Measurements from ENCODE around the gene WDR72.
"Not testable (repeated sequence)": the region's sequence is repeated elsewhere in the genome, so short reads cannot be mapped to it uniquely, and the experiment has no call there.

Gene WDR72

DNA sequence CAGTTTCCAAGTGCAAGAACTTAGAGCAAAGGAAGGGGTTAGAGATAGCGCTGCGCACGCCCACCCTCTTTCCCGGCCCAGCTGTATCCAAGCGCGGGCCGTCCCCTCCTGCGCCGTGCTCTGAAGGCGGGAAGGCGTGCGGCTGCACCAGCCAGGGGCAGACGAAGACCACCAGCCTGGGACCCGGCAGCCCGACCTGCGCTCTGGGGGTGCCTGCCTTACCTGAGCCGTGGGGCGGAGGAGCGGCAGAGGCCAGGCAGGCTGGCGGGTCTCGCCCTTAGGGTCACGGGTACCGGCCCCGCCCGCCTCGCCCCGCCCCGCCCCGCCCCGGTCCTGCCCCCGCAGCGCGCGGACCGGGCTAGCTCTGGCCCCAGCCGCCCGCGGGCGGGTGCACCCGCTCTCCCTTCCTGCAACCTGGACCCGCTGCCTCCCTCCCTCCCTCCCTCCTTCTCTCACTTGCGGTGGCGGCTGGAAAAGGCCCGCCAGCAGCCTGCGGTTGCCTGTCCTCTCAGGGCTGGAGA, at the start of gene WDR72:
Gene WDR72 (minus strand): TSS at position 253 of the 521 bp plus-strand sequence. CDS start 26,514 bp downstream, outside the sequence.
- DNase-seq (ENCODE audit: low read depth in 2 of 2) = no peak

DNA sequence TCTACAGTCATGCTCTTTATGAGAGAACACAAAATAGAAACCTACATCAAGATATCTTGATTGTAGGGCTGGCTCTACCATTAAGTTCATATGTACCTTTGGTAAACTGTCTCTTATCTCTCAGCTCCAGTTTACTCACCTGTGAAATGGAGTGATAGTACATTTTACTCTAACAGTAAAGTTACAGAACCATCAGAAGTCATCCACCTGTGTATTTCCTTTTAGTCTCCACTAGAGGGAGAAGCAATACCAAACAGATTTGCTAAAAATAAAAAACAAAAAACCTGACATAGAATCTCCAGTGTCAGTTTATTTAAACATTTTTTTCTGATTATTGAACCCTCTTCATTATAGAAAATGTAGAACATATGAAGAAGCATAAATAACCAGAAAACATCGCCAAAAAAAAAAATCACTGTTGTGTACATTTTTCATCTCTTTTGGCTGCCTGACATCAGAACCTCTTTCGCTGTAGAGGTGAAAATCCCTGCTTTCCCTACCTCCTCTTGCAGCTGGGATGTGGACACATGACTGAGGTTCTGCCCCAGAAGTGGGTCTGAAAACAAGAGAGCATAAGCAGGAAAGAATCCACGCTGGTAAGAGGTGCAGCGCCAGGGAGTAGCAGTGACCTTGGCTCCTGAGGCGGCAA, 48.7 kb upstream of the WDR72 start:
- no peak for DNase-seq (ENCODE audit: low read depth in 2 of 2)

DNA sequence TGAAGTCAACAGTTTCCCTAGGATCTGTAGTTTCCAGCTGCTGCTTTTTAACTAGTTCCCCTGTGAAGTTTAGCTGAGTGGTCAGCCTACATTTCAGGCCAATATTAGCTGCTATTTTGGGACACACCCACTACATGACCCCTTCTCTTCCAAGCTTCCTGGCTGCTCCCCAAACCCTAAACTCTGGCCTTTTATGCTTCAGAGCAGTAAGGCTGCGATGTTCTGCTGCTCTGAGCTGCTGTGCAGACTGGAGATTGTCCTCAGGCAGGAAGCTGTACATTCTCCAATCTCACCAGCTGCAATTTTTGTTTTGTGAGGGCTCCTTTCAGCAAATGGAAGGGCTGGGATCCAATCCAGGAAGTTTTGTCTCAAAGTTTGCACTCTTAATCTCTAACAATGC, 48.0 kb upstream of the WDR72 start:
- DNase-seq (ENCODE audit: low read depth in 2 of 2) = no peak

DNA sequence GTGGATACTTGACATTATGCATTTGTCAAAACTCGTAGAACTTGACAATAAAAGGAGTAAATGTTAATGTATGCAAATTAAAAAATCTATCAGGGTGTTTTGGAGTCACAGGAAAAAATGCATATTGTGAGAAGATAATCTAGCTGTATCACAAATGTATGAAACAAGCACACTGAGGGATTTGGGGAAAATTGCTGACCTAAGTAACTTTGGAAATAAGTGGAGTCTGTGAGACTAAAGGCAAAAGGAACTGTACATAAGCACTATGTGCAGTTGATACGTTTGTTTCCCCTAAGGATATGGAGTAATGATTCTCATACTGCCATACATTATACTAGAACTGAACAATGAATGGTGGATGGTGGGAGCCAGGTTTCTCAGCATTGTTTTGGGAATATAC, 43.2 kb upstream of the WDR72 start:
- DNase-seq (ENCODE audit: low read depth in 2 of 2) = no peak

DNA sequence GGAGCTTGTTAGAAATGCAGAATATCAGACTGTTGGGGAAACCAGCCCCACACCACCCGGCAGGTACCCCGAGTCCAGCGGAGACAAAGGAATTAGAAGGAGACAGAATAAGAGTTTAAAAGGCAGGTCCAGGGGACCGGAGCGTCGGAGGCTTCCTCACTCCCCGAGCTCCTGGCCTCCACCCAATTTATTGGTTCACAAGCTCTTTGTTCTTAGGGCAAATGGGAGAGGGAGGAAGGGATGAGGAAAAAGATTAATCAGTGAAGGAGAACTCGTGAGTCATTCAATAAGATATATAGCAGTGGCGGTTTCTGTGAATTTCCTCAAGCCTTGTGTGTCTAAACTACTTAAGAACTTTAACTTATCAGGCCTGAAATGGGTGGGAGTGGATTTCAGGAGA, 32.1 kb upstream of the WDR72 start:
- no peak for DNase-seq (ENCODE audit: low read depth in 2 of 2)

DNA sequence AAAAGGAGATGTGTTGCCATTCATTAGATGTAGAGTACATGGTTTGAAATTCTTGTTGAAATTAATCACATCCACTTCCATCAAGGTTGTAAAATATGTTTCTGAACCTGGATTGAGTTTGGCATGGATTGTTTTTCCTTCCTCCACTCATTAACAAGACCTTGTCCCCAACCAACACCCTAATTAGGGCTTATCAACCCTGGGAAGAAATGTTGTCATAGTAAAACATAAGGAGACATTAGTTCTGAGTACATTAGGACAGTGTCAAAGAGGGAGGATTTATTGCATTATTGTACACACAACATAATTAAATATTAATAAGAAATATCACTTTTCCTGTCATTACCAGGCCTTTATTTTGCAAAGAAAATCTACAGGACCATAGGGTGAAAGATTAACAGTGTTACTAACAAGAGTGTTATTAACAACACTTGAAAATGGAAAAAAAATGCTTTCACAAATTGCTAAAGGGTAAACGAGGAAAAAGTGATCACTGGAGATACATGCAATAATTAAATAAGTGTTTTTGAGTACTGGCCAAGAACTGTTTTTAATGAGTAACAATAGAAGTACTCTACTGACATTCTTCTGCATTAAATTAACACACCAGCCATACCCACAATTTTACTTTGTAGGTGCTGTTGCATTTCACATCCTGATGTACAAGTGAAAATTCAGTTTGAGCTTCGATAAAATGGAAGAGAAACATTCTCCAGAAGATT, 30.4 kb upstream of the WDR72 start:
- no peak for DNase-seq (ENCODE audit: low read depth in 2 of 2)

DNA sequence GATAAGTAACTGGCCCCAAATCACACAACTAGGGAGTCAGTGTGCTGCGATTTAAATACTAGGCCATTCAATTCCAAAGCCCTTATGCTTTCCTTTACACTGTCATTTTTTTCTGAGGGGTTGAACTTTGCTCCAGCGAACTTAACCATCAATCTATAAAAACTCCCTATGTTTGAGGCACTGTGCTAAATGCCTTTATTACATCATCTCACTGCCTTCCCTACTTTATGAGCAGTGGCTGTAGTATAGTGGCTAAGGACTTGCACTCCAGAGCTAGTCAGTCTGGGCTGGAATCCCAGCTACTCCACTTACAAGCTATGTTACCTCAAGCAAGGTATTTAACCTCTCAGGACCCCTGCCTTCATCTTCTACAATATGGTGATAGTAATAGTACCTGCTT, 26.9 kb upstream of the WDR72 start:
- DNase-seq (ENCODE audit: low read depth in 2 of 2) = no peak

DNA sequence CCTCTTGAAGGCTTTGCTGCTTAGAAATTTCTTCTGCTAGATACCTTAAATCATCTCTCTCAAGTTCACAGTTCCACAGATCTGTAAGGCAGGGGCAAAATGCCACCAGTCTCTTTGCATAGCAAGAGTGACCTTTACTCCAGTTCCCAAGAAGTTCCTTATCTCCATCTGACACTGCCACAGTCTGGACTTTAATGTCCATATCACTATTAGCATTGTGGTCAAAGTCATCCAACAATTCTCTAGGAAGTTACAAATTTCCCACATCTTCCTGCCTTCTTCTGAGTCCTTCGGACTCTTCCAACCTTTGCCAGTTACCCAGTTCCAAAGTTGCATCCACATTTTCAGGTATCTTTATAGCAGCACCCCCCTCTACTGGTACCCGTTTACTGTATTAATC, 25.8 kb upstream of the WDR72 start:
- DNase-seq (ENCODE audit: low read depth in 2 of 2) = not testable (repeated sequence)

DNA sequence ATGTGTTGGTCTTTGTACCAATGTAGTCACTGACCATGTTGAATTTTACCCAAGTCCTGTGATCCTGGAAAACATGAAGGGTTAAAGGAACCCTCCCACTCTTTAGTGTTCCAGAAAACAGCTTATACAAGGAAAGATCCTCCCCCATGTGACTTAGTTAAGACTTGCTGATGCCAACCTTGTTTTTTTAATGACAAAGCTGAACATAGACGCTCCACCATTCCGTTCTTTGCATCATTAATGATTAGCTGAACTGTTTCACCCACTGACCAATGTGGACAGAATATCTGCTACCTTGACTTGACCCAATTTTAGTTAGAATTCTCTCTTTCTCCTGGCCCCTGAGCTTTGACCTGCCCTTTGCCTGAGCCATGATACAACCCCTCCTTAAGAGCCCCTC, 3.5 kb upstream of the WDR72 start:
- DNase-seq (ENCODE audit: low read depth in 2 of 2) = no peak

DNA sequence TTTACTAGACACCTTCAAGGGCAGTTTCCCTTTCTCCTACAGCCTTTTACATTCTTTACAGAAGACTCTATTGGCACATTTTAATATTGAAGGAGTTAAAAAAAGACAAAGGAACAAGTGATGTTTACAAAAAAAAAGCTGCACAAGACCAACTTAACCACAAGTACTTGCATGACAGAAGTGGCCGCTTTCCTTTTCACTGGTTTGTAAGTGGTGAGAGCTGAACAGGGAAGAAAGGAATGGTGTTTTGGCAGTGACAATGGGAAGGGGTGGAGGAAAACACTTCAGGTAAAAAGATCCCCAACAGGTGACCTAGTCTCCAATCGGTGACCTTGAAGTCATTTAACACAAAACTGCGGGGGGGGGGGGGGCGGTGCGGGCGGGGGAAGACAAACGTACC, 1.1 kb downstream of the WDR72 start:
- no peak for DNase-seq (ENCODE audit: low read depth in 2 of 2)

DNA sequence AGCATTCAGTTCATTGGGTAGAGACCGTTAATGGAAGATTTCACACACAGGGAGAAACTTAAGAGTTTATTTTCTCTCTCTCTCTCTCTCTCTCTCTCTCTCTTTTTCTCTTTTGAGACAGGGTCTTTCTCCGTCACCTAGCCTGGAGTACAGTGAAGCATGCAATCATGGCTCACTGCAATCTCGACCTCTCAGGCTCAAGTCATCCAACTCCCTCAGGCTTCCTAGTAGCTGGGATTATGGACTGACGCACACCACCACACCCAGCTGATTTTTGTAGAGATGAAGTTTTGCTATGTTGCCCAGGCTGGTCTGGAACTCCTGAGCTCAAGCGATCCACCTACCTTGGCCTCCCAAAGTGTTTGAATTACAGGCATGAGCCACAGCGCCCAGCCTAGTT, 1.6 kb downstream of the WDR72 start:
- DNase-seq (ENCODE audit: low read depth in 2 of 2) = no peak

DNA sequence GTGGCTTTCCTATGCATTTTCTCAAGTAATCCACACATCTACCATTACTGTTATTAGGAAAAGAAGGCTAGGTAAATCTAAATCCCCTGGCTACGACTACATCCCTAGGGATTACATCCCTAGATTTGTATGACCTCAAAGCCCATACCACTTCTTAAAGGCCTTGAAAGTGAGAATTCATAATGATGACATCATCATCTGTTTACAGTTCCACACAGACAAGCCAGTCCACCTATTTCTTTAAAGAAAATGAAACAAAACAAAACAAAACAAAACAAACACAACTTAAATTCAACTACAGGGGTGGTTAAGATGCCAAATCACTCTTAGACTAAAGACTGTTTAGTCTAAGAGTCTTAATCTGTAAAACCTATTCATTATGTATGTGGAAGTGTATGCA, 5.7 kb downstream of the WDR72 start:
- DNase-seq (ENCODE audit: low read depth in 2 of 2) = no peak

DNA sequence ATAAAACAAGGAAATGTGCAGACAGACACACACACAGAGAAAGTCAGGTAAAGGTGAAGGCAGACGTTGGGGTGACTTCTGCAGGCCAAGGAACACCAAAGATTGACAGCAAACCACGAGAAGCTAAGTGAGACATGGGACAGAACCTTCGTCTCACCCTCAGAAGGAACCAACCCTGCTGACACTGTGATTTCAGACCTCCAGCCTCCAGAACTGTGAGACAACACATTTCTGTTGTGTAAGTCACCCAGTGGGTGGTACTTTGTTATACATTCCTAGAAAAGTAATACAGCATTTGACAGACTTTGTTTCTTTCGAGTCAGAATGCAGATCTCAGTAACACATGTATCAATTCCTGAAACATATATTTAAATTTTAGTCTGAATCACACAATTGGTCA, 7.1 kb downstream of the WDR72 start:
- no peak for DNase-seq (ENCODE audit: low read depth in 2 of 2)

DNA sequence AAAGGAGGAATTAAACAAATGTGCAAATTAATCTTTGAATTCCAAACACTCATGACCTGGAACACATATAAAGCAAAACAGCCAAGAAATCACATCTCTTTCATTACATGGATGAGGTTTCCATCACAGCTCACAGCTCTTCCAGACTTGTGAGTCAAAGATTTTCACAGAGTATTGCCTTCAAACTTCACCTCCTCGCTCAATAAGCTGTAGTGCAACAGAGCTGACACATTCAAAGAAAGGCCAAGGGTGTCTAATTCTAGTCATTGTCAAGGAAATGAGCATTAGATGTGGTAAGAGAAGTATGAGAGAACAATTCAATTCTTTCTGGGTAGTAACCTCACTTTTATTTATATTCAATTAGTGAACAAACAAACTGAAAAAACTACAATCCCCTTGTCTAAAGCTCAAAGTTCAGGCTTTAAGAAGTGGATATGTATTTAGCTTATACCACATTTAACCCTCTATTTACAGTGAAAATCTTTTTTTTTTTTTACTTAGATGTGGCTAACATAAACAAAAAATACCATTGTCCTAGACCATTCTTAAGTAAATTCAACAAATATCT, 11.9 kb downstream of the WDR72 start:
- DNase-seq (ENCODE audit: low read depth in 2 of 2) = no peak

DNA sequence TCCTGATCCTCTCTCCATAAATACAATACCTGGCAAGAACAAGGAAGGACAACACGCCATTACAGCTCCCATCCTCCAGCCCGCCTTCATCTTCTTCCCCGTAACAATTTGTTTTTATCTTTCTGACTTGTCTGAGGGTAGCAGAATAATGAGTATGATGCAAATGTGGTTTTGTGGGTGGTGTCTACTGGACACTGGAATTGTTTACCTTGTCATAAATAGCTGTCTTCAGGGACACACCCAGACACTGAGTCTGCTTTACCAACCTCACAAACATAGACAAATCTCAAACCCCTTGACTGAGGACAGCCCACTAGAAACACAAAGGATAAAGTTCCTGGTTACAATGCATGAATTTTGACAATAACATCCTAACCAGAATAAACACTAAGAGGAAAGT, 13.4 kb downstream of the WDR72 start:
- no peak for DNase-seq (ENCODE audit: low read depth in 2 of 2)

DNA sequence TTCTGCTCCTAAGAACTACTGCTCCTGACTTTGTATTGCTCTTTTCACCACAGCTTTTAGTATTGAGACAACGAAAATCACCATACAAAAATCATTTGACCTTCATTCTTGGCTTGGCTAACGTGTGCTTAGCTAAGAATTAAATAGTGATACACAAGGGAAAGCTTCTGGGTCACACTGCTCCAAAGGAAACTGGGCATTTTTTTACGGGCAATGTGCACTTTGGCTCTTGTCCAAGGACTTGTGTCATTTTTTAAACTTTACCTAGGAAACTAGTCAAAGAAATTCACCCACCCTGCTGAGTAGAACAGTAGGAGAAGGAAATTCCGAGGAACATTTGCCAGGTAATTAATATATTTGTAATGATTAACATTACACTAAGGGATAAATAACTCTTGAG, 19.8 kb downstream of the WDR72 start:
- no peak for DNase-seq (ENCODE audit: low read depth in 2 of 2)

DNA sequence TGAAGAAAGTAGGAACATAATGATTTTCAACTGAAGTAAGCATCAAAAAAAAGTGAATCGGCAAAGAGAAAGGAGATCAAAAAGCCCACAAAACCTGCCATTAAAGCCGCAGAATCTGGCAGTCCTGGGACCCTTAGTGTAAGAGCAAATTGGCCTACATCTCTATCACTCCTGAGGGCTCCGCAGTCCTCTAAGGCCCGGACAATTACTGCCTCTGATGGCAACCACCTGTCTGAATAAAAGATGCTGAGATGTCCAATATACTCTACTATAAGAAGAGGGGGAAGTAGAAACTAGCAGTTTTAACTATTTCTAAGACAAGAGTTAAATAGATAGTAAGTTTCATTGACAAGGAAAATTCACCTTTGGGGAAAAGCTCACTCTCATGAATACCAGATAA, 20.3 kb downstream of the WDR72 start:
- no peak for DNase-seq (ENCODE audit: low read depth in 2 of 2)

DNA sequence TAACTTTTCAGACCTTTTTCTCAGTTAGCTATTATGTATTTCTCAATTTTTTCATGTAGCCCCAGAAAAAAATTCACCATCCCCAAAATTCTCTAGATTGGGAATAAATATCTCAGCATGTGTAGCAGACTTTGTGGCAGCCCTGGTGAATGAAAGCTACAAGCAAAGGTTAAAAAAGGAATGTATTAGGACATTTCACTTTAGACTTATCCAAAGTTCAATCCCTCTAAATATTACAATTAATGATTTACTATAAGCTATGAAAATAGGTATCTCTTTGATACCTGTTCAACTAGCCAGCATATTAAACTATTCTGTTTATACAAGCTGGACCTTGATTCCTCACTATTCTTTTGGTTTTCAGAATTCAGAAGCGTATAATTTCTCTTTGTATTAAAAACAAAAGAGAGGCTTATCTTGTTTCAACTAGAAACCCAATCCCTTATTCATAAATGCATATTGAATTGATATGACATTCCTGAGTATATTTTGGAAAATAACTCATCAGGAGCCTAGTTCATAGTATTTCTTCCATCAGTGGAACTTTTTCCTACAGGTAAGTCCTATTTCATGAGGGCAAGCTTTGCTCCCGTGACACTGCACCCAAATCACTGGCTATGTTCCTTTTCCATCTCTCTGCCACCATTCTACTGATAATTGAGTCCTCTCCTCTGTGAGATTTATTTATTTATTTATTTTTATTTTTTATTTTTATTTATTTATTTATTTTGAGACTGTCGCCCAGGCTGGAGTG, 38.0 kb downstream of the WDR72 start:
- DNase-seq (ENCODE audit: low read depth in 2 of 2) = no peak

DNA sequence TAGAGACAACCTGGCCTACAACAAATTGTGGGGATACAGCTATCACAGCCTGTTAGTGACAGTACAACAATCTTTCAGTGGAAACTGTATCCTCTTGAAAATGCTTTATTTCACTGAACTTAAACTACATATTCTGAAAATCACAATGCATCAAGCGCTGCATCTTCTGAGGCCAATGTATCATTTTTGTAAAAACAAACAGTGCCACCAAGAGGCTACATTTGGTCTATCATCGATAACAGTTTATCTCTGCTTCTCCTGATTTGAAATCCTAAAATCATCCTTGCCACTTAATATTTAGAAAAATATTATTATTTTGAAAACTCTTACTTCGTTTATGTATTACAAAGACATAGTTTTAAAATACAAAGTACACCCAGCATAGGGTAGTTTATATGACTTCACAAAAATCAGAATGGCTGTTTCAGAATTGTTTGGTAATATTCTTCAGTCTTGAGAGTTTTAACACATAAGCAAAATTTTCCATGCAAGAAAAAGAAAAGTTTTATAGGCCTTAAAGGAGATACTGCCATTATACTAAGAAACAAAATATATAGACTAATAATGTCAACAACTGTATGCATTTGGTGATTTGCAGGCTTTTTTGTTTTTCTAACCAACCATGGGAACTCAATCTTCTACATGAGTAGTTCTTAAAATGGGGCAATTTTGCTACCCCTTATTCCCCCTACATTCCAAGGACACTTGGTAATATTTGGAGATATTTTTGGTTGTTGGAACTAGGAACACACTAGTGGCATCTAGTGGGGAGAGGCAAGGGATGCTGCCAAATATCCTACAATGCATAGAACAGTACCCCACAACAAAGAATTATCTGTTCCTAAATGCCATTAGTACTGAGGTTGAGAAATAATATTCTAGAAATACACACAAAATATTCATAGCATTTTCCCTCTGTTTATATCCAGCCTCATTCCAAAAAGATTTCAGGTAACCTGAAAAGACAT, 42.3 kb downstream of the WDR72 start:
- DNase-seq (ENCODE audit: low read depth in 2 of 2) = no peak

DNA sequence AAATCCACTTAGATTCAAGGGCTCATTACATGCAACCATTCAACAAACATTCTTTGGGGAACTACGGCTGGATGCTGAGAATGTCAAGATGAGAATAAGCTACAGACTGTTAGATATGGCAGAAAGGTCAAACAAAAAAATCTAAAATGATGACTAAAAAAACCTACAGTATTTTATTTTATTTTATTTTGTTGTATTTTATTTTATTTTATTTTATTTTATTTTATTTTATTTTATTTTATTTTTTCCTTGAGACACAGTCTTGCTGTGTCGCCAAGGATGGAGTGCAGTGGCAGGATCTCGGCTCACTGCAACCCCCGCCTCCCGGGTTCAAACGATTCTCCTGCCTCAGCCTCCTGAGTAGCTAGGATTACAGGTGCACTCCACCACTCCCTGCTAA, 46.2 kb downstream of the WDR72 start:
- no peak for DNase-seq (ENCODE audit: low read depth in 2 of 2)

DNA sequence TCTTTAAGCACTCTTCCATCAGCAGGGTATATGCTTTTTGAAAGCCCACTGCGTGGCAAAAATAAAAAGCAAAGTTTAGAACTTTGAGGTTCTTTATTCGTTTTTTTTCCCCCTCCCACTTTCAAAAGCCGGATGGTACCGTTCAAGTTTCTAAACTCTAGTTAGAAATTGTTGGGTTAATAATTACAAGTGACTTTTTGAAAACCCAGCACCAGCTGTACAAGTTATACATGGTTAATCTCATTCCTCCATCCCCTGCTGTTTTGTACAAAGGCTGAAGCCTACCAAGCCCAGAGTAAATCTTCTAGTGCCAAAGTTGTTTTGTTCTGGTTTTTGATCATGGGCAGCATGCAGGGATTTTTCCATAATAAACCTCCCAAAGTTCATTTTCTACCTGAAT, 48.6 kb downstream of the WDR72 start:
- DNase-seq (ENCODE audit: low read depth in 2 of 2) = no peak
